Measurements from ENCODE around the gene CAPS.

DNA sequence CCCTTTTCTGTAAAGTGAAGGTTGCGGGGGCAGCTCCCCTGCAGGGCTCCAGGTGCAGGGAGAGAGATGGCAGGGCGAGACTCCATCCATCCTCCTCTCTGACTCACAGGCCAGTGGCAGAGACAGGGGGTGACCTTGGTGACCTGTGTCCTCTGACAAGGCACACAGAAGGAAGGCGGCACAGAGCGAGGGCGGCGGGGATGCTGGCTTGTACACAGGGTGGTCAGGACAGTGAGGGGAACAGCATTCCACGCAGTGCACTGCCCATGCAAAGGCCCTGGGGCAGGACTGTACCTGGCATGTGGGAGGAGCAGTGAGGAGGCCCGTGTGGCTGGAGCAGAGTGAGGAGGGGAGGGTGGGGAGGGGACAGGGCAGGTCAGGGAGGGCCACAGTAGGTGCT lies 18.2 kb upstream of the CAPS start:
- TF ChIP-seq, protein P1, sequence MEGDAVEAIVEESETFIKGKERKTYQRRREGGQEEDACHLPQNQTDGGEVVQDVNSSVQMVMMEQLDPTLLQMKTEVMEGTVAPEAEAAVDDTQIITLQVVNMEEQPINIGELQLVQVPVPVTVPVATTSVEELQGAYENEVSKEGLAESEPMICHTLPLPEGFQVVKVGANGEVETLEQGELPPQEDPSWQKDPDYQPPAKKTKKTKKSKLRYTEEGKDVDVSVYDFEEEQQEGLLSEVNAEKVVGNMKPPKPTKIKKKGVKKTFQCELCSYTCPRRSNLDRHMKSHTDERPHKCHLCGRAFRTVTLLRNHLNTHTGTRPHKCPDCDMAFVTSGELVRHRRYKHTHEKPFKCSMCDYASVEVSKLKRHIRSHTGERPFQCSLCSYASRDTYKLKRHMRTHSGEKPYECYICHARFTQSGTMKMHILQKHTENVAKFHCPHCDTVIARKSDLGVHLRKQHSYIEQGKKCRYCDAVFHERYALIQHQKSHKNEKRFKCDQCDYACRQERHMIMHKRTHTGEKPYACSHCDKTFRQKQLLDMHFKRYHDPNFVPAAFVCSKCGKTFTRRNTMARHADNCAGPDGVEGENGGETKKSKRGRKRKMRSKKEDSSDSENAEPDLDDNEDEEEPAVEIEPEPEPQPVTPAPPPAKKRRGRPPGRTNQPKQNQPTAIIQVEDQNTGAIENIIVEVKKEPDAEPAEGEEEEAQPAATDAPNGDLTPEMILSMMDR (IDR thresholded peaks at IDR 0.05; ENCODE audit: borderline replicate concordance, extremely low read depth, low read length, poor library complexity, severe bottlenecking) = no peak
- TF ChIP-seq EZH2 (IDR thresholded peaks at IDR 0.05; ENCODE audit: borderline replicate concordance, low read depth, low read length, severe bottlenecking) = no peak

Measured in DND-41 (cell line).